ENCODE results near the gene NAIF1.

The NAIF1 gene

DNA sequence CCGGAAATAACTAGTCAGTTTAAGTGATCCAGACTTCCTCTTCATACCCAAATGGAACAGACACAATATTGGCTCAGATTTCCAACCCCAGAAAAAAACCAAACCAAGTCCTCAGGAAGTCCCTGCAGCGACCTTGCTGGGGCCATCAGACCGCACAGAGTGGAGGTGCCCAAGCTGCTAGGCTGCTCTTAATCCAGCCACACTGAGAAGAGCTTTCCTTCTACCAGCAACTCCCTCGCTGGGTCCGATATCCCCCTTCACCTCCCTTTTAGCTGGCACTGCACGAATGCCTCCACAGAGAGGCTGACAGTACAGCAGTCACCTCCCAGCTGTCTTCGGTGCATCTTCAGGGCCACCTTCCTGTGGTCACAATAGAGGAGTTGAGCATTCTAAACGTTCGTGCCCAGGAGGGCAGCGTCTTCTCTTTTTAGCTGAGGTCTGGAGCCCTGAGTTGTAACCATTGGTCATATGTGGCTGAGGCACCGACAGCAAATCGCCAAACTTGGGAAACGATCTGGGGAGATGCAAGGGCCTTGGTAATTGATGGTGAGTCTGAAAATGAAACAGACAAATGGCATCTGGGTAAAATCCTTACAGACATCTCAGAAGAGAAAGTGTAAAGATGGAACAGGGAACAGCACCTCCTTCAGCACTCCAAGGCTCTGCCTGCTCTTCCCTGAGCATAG, 5.7 kb downstream of the NAIF1 start:
- DNase-seq (ENCODE audit: low read depth), result no peak
- TF ChIP-seq, protein P1, sequence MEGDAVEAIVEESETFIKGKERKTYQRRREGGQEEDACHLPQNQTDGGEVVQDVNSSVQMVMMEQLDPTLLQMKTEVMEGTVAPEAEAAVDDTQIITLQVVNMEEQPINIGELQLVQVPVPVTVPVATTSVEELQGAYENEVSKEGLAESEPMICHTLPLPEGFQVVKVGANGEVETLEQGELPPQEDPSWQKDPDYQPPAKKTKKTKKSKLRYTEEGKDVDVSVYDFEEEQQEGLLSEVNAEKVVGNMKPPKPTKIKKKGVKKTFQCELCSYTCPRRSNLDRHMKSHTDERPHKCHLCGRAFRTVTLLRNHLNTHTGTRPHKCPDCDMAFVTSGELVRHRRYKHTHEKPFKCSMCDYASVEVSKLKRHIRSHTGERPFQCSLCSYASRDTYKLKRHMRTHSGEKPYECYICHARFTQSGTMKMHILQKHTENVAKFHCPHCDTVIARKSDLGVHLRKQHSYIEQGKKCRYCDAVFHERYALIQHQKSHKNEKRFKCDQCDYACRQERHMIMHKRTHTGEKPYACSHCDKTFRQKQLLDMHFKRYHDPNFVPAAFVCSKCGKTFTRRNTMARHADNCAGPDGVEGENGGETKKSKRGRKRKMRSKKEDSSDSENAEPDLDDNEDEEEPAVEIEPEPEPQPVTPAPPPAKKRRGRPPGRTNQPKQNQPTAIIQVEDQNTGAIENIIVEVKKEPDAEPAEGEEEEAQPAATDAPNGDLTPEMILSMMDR (conservative IDR thresholded peaks at IDR 0.05; ENCODE audit: low read depth, low read length), result no peak
- H3K4me3 ChIP-seq (ENCODE audit: low read length), result no peak overlapping the region

DNA sequence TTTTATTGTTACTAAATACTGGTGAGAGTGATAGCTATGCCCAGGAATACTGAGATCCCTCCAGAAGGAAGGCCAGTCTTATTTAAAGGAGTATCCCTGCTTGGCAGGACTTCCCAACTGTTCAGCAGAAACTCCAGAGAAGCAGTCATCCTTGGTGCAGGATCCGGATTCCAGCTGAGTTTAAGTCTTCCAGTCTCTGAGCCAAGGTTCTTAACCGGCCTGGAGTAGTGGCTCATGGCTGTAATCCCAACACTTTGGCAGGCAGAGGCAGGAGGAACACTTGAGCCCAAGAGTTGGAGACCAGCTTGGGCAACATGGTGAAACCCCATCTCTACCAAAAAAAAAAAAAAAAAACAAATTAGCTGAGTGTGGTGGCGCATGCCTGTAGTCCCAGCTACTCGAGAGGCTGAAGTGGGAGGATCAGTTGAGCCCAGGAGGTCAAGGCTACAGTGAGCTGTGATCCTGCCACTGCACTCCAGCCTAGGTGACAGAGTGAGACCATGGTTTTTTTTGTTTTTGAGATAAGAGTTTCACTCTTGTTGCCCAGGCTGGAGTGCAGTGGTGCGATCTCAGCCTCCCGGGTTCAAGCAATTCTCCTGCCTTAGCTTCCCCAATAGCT, 7.6 kb downstream of the NAIF1 start:
- H3K4me3 ChIP-seq (ENCODE audit: low read length), result no peak overlapping the region
- DNase-seq (ENCODE audit: low read depth), result no peak
- TF ChIP-seq, protein P1 (conservative IDR thresholded peaks at IDR 0.05; ENCODE audit: low read depth, low read length), result no peak

DNA sequence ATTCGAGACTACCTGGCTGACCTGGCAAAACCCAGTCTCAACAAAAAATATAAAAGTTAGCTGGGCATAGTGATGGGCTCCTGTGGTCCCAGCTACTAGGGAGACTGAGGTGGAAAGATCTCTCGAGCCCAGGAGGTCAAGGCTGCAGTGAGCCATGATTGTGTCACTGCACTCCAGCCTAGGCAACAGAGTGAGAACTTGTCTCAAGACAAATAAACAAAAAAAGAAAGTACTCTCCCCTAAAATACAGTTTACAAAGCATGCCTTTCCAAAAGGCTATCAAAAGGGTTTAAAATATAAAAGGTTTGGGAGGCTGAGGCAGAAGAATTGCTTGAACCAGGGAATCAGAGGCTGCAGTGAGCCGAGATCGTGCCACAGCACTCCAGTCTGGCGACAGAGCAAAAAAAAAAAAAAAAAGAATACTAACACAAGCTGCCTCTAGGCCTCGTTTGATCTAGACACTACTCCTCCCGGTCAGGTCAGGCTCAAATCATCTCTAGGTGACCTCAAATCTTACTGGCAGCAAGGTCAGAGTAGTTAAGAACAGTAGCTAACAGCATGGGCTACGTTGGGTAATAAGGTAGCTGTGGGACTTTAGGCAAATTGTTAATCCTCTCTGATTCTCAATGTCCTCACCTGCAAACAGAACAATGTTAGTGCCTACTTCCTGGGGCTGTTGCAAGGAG, 9.3 kb downstream of the NAIF1 start:
- DNase-seq (ENCODE audit: low read depth), result no peak
- H3K4me3 ChIP-seq (ENCODE audit: low read length), result no peak overlapping the region
- TF ChIP-seq, protein P1 (conservative IDR thresholded peaks at IDR 0.05; ENCODE audit: low read depth, low read length), result no peak

DNA sequence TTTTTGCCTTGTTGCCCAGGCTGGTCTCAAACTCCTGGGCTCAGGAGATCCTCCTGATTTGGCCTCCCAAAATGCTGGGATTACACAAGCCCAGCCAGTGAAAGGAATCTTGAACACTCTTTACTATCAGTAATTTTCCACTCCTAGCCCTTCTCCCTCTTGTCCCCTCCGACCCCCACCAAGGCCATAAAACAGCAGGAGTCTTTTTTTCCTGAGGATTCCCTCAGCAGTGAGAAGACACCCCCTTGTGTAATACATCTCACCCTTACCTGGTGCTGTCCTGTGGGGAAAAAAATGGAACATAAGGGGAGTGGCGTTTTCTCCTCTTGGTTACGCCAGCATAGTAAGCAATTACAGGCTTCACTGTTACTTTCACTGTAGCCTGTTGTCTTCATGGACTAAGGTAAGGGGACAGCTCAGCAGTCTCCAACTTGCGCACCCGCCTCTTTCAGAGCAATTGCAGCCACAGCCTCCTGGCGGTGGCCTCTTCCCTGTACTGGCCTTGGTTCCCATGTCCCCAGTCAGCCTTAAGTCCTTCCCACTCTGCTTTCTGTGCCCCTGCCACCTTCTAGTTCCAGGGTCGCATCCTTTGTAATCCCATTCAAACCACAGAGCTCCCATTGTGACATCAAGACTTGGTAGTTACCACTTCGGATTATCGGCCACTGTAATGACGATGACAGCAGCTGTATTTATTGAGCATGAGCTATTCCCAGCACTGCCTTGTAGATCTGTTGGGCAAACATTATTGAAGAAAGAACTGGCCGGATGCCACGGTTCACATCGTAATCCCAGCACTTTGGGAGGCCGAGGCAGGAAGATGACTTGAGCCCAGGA, 10.0 kb downstream of the NAIF1 start:
- H3K4me3 ChIP-seq (ENCODE audit: low read length), result no peak overlapping the region
- TF ChIP-seq, protein P1 (conservative IDR thresholded peaks at IDR 0.05; ENCODE audit: low read depth, low read length), result no peak
- no peak for DNase-seq (ENCODE audit: low read depth)

DNA sequence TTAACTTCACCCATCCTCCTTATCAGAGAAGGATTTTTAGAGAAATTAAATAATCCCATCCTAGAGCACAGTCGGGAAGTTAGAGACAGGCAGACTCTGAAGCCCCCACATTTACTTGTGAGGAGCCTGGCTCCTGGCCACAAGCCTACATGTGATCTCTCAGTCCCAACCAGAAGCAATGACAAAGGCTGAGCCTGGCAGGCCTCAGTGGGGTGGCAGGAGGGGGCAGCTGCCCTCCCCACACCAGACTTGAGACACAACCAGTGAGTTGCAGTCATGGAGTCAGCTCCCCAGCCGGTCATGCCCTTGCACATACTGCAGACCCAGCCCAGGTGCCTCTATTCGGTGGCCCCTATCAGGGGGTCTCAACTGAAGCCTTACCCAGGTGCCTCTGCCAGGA, 11.0 kb downstream of the NAIF1 start:
- H3K4me3 ChIP-seq (ENCODE audit: low read length), result no peak overlapping the region
- DNase-seq (ENCODE audit: low read depth), result no peak
- TF ChIP-seq, protein P1 (conservative IDR thresholded peaks at IDR 0.05; ENCODE audit: low read depth, low read length), result no peak

DNA sequence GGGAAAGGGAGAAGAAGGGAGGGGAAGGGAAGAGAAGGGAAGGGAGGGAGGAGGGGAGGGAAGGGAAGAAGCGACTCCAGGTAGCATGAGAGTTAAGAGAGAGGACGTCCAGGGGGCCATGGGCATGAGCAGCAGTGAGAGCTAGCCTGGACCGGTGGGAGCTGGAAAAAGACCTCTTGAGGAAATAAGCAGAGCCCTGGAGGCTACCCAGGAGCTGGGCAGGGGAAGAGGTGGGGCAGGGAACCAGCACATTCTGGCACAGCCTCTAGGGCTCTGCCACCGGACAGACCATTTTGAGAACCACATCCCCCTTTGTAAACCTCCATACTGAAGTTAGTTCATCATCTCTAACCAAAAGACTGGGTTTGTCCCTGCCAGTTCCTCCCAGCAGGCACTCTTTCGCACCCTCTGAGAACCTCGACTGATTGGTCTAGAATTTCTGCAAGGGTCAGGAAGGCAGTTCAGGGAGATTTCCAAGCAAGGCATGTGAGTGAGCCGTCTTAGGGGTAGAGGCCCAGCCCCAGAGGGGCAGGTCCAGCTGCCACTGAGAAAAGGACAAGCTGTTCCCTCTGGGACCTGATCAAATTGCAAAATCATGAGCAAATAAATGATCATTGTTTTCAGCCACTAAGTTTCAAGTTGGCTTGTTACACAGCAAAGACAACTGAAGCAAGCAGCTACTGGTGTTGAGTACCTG, 11.6 kb downstream of the NAIF1 start:
- TF ChIP-seq, protein P1 (conservative IDR thresholded peaks at IDR 0.05; ENCODE audit: low read depth, low read length), result no peak
- no peak overlapping the region for H3K4me3 ChIP-seq (ENCODE audit: low read length)
- no peak for DNase-seq (ENCODE audit: low read depth)

All from retinal pigment epithelial cell (primary cell).